HuH-7.5 (cell line): ENCODE results near the gene CC2D1A.
A peak's percentile ranks its signal among the peaks of the same experiment; 100 is the strongest.

Experiments used
- DNase-seq: peaks from one replicate; pipeline ENCODE4 v3.0.0; 2011; ENCODE audit warnings: low spot score

The CC2D1A gene

GRCh38 chr19:13905634-13906520, at the start of gene CC2D1A, which contains the start of gene BRME1:
Gene CC2D1A, plus strand, starts transcription at chr19:13906201. Its CDS starts 241 bp downstream, at chr19:13906442.
Gene BRME1, minus strand, starts transcription at chr19:13906117. Its CDS starts 1,225 bp downstream, at chr19:13904892.
- DNase-seq, result peak; percentile 98

- no peak for DNase-seq
These were observed 49.5 kb upstream of the CC2D1A start for GRCh38 chr19:13856497-13856896.

- DNase-seq, result no peak
These were observed 46.6 kb upstream of the CC2D1A start for GRCh38 chr19:13859361-13859880.

GRCh38 chr19:13860679-13861391, 45.2 kb upstream of the CC2D1A start:
- DNase-seq, result no peak

GRCh38 chr19:13861392-13861713, 44.6 kb upstream of the CC2D1A start:
- DNase-seq, result no peak

- DNase-seq, result peak; percentile 95
These were observed 44.1 kb upstream of the CC2D1A start for GRCh38 chr19:13861714-13862531.

GRCh38 chr19:13864046-13864666, 41.8 kb upstream of the CC2D1A start:
- no peak for DNase-seq

- no peak for DNase-seq
These were observed 41.1 kb upstream of the CC2D1A start for GRCh38 chr19:13864667-13865570.

GRCh38 chr19:13865571-13866462, 40.2 kb upstream of the CC2D1A start:
- DNase-seq, result peak; percentile 69

GRCh38 chr19:13866463-13867046, 39.4 kb upstream of the CC2D1A start:
- no peak for DNase-seq

- no peak for DNase-seq
These were observed 37.3 kb upstream of the CC2D1A start for GRCh38 chr19:13868663-13869062.

GRCh38 chr19:13869281-13869680, 36.7 kb upstream of the CC2D1A start:
- no peak for DNase-seq

GRCh38 chr19:13870873-13871272, 35.1 kb upstream of the CC2D1A start:
- no peak for DNase-seq

GRCh38 chr19:13872339-13872694, 33.7 kb upstream of the CC2D1A start:
- no peak for DNase-seq

- DNase-seq, result peak; percentile 94
These were observed 33.2 kb upstream of the CC2D1A start for GRCh38 chr19:13872695-13873389.

GRCh38 chr19:13873834-13874515, 32.0 kb upstream of the CC2D1A start:
- DNase-seq, result no peak

GRCh38 chr19:13875824-13876223, 30.2 kb upstream of the CC2D1A start:
- DNase-seq, result no peak

GRCh38 chr19:13876834-13877233, 29.2 kb upstream of the CC2D1A start, which contains the start of gene NANOS3:
Gene NANOS3, plus strand, starts transcription at chr19:13877134. Its CDS starts 115 bp downstream, at chr19:13877249.
- no peak for DNase-seq
